Gastrocnemius medialis (tissue), 4 donors: ENCODE data around the gene ARHGEF6. TPM values are rescaled to one million over a fixed set of nuclear protein-coding genes. Genes with fewer than 3 reads are reported as not detected.

Source experiments
- ATAC-seq, 2 donors: fragments of 150-250 bp; one replicate each; pipeline ENCODE4 v1.9.1; 2016
- DNase-seq, 2 donors: peaks; one replicate each; pipeline ENCODE4 v3.0.0-alpha.2; 2019
- H3K27ac ChIP-seq, 4 donors: fragments of 200-600 bp; sonication (generic); 1 replicate in 1 of 4; 2 replicates in 3 of 4; pipeline ENCODE4 v1.5.1; 2016 to 2018; ENCODE audit warnings: mild to moderate bottlenecking in 2 of 4, moderate library complexity in 1 of 4
- H3K27me3 ChIP-seq, 3 donors: fragments of 200-600 bp; sonication (generic) in 2 of 3; 1 replicate in 1 of 3; 2 replicates in 2 of 3; pipeline versions ENCODE4 v1.5.1 to v1.6.0; 2016 to 2019; ENCODE audit warnings: mild to moderate bottlenecking in 1 of 3, moderate library complexity in 1 of 3
- H3K36me3 ChIP-seq, 2 donors: fragments of 200-600 bp; sonication (generic) in 1 of 2; one replicate each; pipeline ENCODE4 v1.5.1; 2017 to 2018
- H3K4me1 ChIP-seq, 2 donors: fragments of 200-600 bp; sonication (generic) in 1 of 2; one replicate each; pipeline ENCODE4 v1.5.1; 2016 to 2017; ENCODE audit warnings: mild to moderate bottlenecking in 2 of 2
- H3K4me3 ChIP-seq, 4 donors: fragments of 200-600 bp; sonication (generic) in 3 of 4; 1 replicate in 1 of 4; 2 replicates in 3 of 4; pipeline ENCODE4 v1.5.1; 2016 to 2019; ENCODE audit warnings: mild to moderate bottlenecking in 2 of 4
- H3K9me3 ChIP-seq, 3 donors: fragments of 200-600 bp; sonication (generic) in 2 of 3; 1 replicate in 1 of 3; 2 replicates in 2 of 3; pipeline ENCODE4 v1.5.1; 2016 to 2019
- CTCF ChIP-seq, 5 experiments: fragments of 450-650 bp in 3 of 5; fragments of 200-600 bp in 2 of 5; sonication (generic) in 2 of 5; IDR thresholded peaks in 4 of 5; conservative IDR thresholded peaks in 1 of 5; 1 replicate in 4 of 5; 2 replicates in 1 of 5; pipeline ENCODE4 v1.5.1; 2016 to 2019; ENCODE audit warnings: antibody characterized with exemption in 5 of 5, mild to moderate bottlenecking in 3 of 5, moderate library complexity in 3 of 5
- POLR2A ChIP-seq, 2 donors: fragments of 450-650 bp; IDR thresholded peaks; one replicate each; pipeline ENCODE4 v1.6.1; 2017; ENCODE audit warnings: antibody characterized with exemption in 2 of 2, mild to moderate bottlenecking in 2 of 2, moderate library complexity in 2 of 2
- in situ Hi-C, 4 donors: fragments of 200-750 bp; cut with MboI; loops; one replicate each; pipeline versions ENCODE4 v1.15.0 to v1.8.0; 2017; ENCODE audit warnings: low sequenced_read_pairs in 4 of 4
- intact Hi-C: fragments of 100-400 bp; cut with DNase I; formaldehyde crosslinking; loops from one replicate; pipeline ENCODE4 v1.15.1; 2023; ENCODE audit warnings: low total_unique reads
- total RNA-seq, 4 donors: library from RNA; depleted of rRNA; stranded (reverse); fragments of >200 nt; gene quantifications; one replicate each; pipeline versions ENCODE4 v1.1.0 to v1.2.3, GENCODE V29; 2016

ARHGEF6 gene
- total RNA-seq, 4 donors from 2014 or later: 15.0 to 29.9 (median 24.5) TPM

GRCh38 chrX:136736690-136737089, 44.0 kb downstream of the ARHGEF6 start:
- ATAC-seq: peak in 1 of 2 donors; percentile 44
- TF ChIP-seq CTCF (IDR thresholded peaks at IDR 0.05 in 4 of 5, conservative IDR thresholded peaks at IDR 0.05 in 1 of 5): no peak
- no peak for TF ChIP-seq POLR2A (IDR thresholded peaks at IDR 0.05)

GRCh38 chrX:136735601-136736000, 45.1 kb downstream of the ARHGEF6 start:
- Histone ChIP-seq H3K9me3 (no peaks in the 10 kb centered on the region), H3K27me3 (no peaks in the 10 kb centered on the region), H3K36me3 (no peaks in the 10 kb centered on the region), H3K27ac (peak overlapping the region; percentile 19 to 58 (median 50)), H3K4me1 (peaks cover 12 to 31% of the 10 kb centered on the region in 2 donors), H3K4me3 (no peak overlapping the region)
- TF ChIP-seq POLR2A (IDR thresholded peaks at IDR 0.05): no peak
- TF ChIP-seq CTCF (IDR thresholded peaks at IDR 0.05 in 4 of 5, conservative IDR thresholded peaks at IDR 0.05 in 1 of 5): no peak
- ATAC-seq (no peak), DNase-seq (no peak)
- intact Hi-C loops (no loop called here), in situ Hi-C loops (no loop called here)

More at GRCh38 chrX:136736690-136737089, 44.0 kb downstream of the ARHGEF6 start:
- Histone ChIP-seq H3K27ac (peak overlapping the region; percentile 19 to 58 (median 44)), H3K4me1 (peaks cover 11 to 26% of the 10 kb centered on the region in 2 donors), H3K4me3 (no peak overlapping the region), H3K36me3 (no peaks in the 10 kb centered on the region), H3K27me3 (no peaks in the 10 kb centered on the region), H3K9me3 (no peaks in the 10 kb centered on the region)
- intact Hi-C loops: no loop called here
- in situ Hi-C loops: no loop called here
- no peak for DNase-seq

- no peak for TF ChIP-seq POLR2A (IDR thresholded peaks at IDR 0.05)
- TF ChIP-seq CTCF (IDR thresholded peaks at IDR 0.05 in 4 of 5, conservative IDR thresholded peaks at IDR 0.05 in 1 of 5): no peak
- peak overlapping the region in 3 of 4 donors; percentile 46 to 81 (median 58) for H3K27ac ChIP-seq
- no peak for DNase-seq
- no peak overlapping the region for H3K4me3 ChIP-seq
- intact Hi-C loops (no loop called here), in situ Hi-C loops (no loop called here)
- no peaks in the 10 kb centered on the region for H3K9me3 ChIP-seq
- no peaks in the 10 kb centered on the region for H3K36me3 ChIP-seq
- no peak for ATAC-seq
- H3K27me3 ChIP-seq: no peaks in the 10 kb centered on the region
- H3K4me1 ChIP-seq: peaks cover 12 to 32% of the 10 kb centered on the region in 2 donors
Observed at GRCh38 chrX:136733613-136734012, 47.1 kb downstream of the ARHGEF6 start.

GRCh38 chrX:136731798-136732197, 48.9 kb downstream of the ARHGEF6 start:
- TF ChIP-seq POLR2A (IDR thresholded peaks at IDR 0.05) (no peak), CTCF (IDR thresholded peaks at IDR 0.05 in 4 of 5, conservative IDR thresholded peaks at IDR 0.05 in 1 of 5) (no peak)
- Histone ChIP-seq H3K4me3 (peak overlapping the region in 1 of 4 donors; percentile 40), H3K9me3 (no peaks in the 10 kb centered on the region), H3K36me3 (no peaks in the 10 kb centered on the region), H3K4me1 (peaks cover 12 to 32% of the 10 kb centered on the region in 2 donors), H3K27me3 (no peaks in the 10 kb centered on the region), H3K27ac (peak overlapping the region; percentile 59 to 81 (median 76))
- intact Hi-C loops (no loop called here), in situ Hi-C loops (no loop called here)
- DNase-seq: no peak
- ATAC-seq: no peak
